NCI-H2227 (cell line): ENCODE results near the gene NET1.
"Not testable (repeated sequence)": the region's sequence is repeated elsewhere in the genome, so short reads cannot be mapped to it uniquely, and the experiment has no call there.

Experiments used
- DNase-seq: peaks from one replicate; lab custom pipeline; 2025; ENCODE audit not compliant: unreplicated experiment; lab: John Stamatoyannopoulos, UW

Gene NET1

GRCh38 chr10:5412277-5412941, at the start of gene NET1:
TSS of gene NET1 (plus strand) at chr10:5412557. CDS start at chr10:5412693, 136 bp downstream.
- DNase-seq, result peak; percentile 91

- no peak for DNase-seq
These were observed 49.5 kb upstream of the NET1 start for GRCh38 chr10:5362873-5363272.

GRCh38 chr10:5364374-5364773, 48.0 kb upstream of the NET1 start:
- DNase-seq, result no peak

- DNase-seq, result no peak
These were observed 47.4 kb upstream of the NET1 start, which contains the start of gene UCN3 for GRCh38 chr10:5364890-5365338. TSS of gene UCN3 (plus strand) at chr10:5364966. CDS start at chr10:5373721, 8,755 bp downstream.

- no peak for DNase-seq
These were observed 46.4 kb upstream of the NET1 start for GRCh38 chr10:5365928-5366327.

- no peak for DNase-seq
These were observed 42.8 kb upstream of the NET1 start for GRCh38 chr10:5369362-5370158.

- no peak for DNase-seq
These were observed 41.6 kb upstream of the NET1 start for GRCh38 chr10:5370493-5371352.

- DNase-seq, result no peak
These were observed 39.0 kb upstream of the NET1 start for GRCh38 chr10:5373307-5373706.

- DNase-seq, result no peak
These were observed 38.3 kb upstream of the NET1 start for GRCh38 chr10:5373891-5374611.

GRCh38 chr10:5376450-5376849, 35.9 kb upstream of the NET1 start:
- DNase-seq, result no peak

GRCh38 chr10:5379202-5379601, 33.2 kb upstream of the NET1 start:
- DNase-seq, result not testable (repeated sequence)

- DNase-seq, result not testable (repeated sequence)
These were observed 32.0 kb upstream of the NET1 start for GRCh38 chr10:5380395-5380794.

GRCh38 chr10:5381187-5381586, 31.2 kb upstream of the NET1 start:
- no peak for DNase-seq

GRCh38 chr10:5385224-5385623, 27.1 kb upstream of the NET1 start:
- no peak for DNase-seq

GRCh38 chr10:5387169-5387568, 25.2 kb upstream of the NET1 start:
- DNase-seq, result no peak

- no peak for DNase-seq
These were observed 21.7 kb upstream of the NET1 start for GRCh38 chr10:5390607-5391205.

GRCh38 chr10:5391790-5392189, 20.6 kb upstream of the NET1 start:
- DNase-seq, result no peak

- no peak for DNase-seq
These were observed 18.8 kb upstream of the NET1 start for GRCh38 chr10:5393529-5393928.

- DNase-seq, result no peak
These were observed 17.2 kb upstream of the NET1 start for GRCh38 chr10:5395168-5395567.

- no peak for DNase-seq
These were observed 15.6 kb upstream of the NET1 start for GRCh38 chr10:5396556-5397300.
